Breast epithelium (tissue), 4 donors: Measurements from ENCODE around the gene NLRP9. TPM values are rescaled to one million over a fixed set of nuclear protein-coding genes. Genes with fewer than 3 reads are reported as not detected.
A peak's percentile ranks its signal among the peaks of the same experiment; 100 is the strongest.

ENCODE experiments used
- DNase-seq, 2 donors: peaks; one replicate each; pipeline ENCODE4 v3.0.0-alpha.2; 2019; ENCODE audit warnings: low spot score in 2 of 2
- H3K27ac ChIP-seq, 2 donors: fragments of 200-600 bp; sonication (generic) in 1 of 2; one replicate each; pipeline ENCODE4 v1.5.1; 2016 to 2019; ENCODE audit warnings: mild to moderate bottlenecking in 1 of 2
- H3K27me3 ChIP-seq, 2 donors: fragments of 200-600 bp; sonication (generic) in 1 of 2; one replicate each; pipeline versions ENCODE4 v1.5.1 to v1.6.0; 2017 to 2019; ENCODE audit warnings: control low read depth in 1 of 2, mild to moderate bottlenecking in 1 of 2
- H3K36me3 ChIP-seq: fragments of 200-600 bp; one replicate; pipeline ENCODE4 v1.5.1; 2019
- H3K4me1 ChIP-seq, 2 donors: fragments of 200-600 bp; sonication (generic); one replicate each; pipeline ENCODE4 v1.5.1; 2016 to 2019; ENCODE audit warnings: control low read depth in 1 of 2
- H3K4me3 ChIP-seq, 3 donors: fragments of 200-600 bp; sonication (generic); 1 replicate in 2 of 3; 2 replicates in 1 of 3; pipeline ENCODE4 v1.5.1; 2016 to 2019; ENCODE audit warnings: mild to moderate bottlenecking in 3 of 3, moderate library complexity in 2 of 3
- H3K9me3 ChIP-seq, 2 donors: fragments of 200-600 bp; sonication (generic) in 1 of 2; one replicate each; pipeline ENCODE4 v1.5.1; 2016 to 2019; ENCODE audit warnings: control low read depth in 1 of 2
- CTCF ChIP-seq, 3 donors: fragments of 450-650 bp; IDR thresholded peaks; one replicate each; pipeline ENCODE4 v1.5.1; 2016 to 2017; ENCODE audit warnings: antibody characterized with exemption in 3 of 3, mild to moderate bottlenecking in 3 of 3, moderate library complexity in 3 of 3
- POLR2A ChIP-seq: fragments of 450-650 bp; IDR thresholded peaks from one replicate; pipeline ENCODE4 v1.6.1; 2016; ENCODE audit warnings: antibody characterized with exemption, mild to moderate bottlenecking, moderate library complexity
- POLR2AphosphoS5 ChIP-seq, 3 donors: sonication (generic); formaldehyde crosslinking; IDR thresholded peaks; one replicate each; pipeline ENCODE4 v1.6.1; 2017; ENCODE audit warnings: antibody characterized with exemption in 3 of 3
- intact Hi-C: fragments of 100-400 bp; cut with DNase I; formaldehyde crosslinking; loops from one replicate; pipeline ENCODE4 v1.15.1; 2023; ENCODE audit warnings: low total_unique reads
- total RNA-seq, 3 donors: library from RNA; depleted of rRNA; stranded (reverse); fragments of >200 nt; gene quantifications; one replicate each; pipeline ENCODE4 v1.1.0, GENCODE V29; 2016

Gene NLRP9
- total RNA-seq, 3 donors from 2014 or later, result not detected

- no peaks in the 10 kb centered on the region for H3K4me1 ChIP-seq
- intact Hi-C loops, result no loop called here
- H3K27me3 ChIP-seq, result no peaks in the 10 kb centered on the region
- peak in 1 of 2 donors; percentile 31 for DNase-seq
- H3K27ac ChIP-seq, result no peak overlapping the region
- no peak overlapping the region for H3K4me3 ChIP-seq
- peaks cover 7% of the 10 kb centered on the region for H3K36me3 ChIP-seq
- H3K9me3 ChIP-seq, result no peaks in the 10 kb centered on the region
- TF ChIP-seq CTCF (IDR thresholded peaks at IDR 0.05) (no peak), POLR2AphosphoS5 (IDR thresholded peaks at IDR 0.05) (no peak), POLR2A (no peak)
Observed at GRCh38 chr19:55690769-55691545, 47.2 kb downstream of the NLRP9 start.

- no peaks in the 10 kb centered on the region for H3K27me3 ChIP-seq
- peak in 1 of 2 donors; percentile 49 for DNase-seq
- no peaks in the 10 kb centered on the region for H3K9me3 ChIP-seq
- intact Hi-C loops, result no loop called here
- TF ChIP-seq CTCF (IDR thresholded peaks at IDR 0.05) (no peak), POLR2AphosphoS5 (IDR thresholded peaks at IDR 0.05) (no peak), POLR2A (no peak)
- H3K27ac ChIP-seq, result no peak overlapping the region
- H3K4me3 ChIP-seq, result no peak overlapping the region
- H3K4me1 ChIP-seq, result no peaks in the 10 kb centered on the region
- peaks cover 7% of the 10 kb centered on the region for H3K36me3 ChIP-seq
Observed at GRCh38 chr19:55690109-55690768, 48.0 kb downstream of the NLRP9 start.

DNA sequence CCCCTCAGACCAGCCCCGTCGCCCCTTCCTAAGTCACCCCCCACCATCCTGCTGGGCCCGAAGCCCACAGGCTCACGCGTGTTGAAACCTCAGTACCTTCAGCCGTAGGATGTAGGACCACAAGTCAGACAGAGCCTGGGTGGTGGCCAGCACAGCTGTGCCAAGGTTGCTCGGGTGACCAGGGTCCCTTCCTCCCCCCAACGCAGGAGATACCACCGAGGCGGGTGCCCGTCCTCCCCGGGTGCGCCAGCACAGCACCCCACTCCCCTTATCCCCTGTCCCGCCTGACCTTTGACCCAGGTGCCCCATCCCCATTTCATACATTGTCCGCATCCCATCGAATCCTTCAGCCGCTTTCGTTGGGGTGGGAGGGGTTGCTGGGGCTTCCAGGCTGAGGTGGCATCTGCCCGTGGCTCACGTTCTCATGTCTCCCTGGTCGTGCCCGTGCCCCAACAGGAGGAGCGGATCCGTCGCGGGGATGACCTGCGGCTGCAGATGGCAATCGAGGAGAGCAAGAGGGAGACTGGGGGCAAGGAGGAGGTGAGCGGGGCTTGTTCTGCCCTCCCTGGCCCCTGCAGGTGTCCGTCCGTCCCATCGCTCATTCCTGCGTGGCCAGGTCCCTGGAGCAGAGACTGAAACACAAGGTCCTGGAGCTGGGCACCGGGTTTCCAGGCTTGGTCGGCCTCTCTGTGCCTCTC lies 48.6 kb downstream of the NLRP9 start:
- Histone ChIP-seq H3K9me3 (no peaks in the 10 kb centered on the region), H3K4me3 (no peak overlapping the region), H3K4me1 (no peaks in the 10 kb centered on the region), H3K27me3 (no peaks in the 10 kb centered on the region), H3K27ac (no peak overlapping the region), H3K36me3 (peaks cover 7% of the 10 kb centered on the region)
- no peak for TF ChIP-seq POLR2AphosphoS5 (IDR thresholded peaks at IDR 0.05)
- TF ChIP-seq CTCF (IDR thresholded peaks at IDR 0.05), result no peak
- TF ChIP-seq POLR2A, result no peak
- peak in 1 of 2 donors; percentile 37 for DNase-seq
- intact Hi-C loops, result no loop called here

DNA sequence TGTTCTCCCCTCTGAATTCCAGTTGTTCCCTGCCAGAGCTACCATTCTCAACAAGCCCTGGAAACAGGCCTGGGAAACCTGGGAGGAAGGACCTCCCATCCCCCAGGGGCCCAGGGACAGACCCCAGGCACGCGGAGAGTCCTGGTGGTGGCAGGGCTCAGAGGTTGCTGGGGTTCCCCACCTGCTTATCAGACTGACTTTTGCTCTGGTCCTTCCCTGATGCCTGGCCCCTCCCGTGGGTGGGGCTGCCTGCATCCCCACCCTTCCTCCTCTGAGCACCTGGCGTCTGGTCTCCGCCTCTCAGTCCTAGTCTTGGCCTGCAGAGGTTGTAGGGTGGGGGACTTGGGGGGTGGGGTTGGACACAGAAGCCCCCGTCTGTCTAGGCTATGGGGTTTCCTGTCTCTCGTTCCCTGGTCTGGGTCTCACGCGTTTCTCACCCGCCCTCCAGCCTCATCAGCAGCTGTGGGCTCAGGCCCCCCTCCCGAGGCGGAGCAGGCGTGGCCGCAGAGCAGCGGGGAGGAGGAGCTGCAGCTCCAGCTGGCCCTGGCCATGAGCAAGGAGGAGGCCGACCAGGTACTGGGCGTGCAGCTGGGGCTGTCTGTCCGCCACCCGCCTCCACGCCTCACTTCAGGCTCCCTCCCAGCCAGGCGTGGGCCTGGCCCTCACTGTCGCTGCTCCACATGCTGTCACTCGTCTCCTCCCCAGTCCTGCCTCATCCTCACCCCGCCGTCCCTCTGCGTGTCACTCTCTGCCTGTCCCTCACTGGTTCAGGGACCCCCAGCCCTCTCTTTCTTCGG lies 49.6 kb downstream of the NLRP9 start:
- intact Hi-C loops, result no loop called here
- H3K9me3 ChIP-seq, result no peaks in the 10 kb centered on the region
- no peak overlapping the region for H3K4me3 ChIP-seq
- H3K27me3 ChIP-seq, result no peaks in the 10 kb centered on the region
- TF ChIP-seq CTCF (IDR thresholded peaks at IDR 0.05), result no peak
- peaks cover 7% of the 10 kb centered on the region for H3K36me3 ChIP-seq
- no peaks in the 10 kb centered on the region for H3K4me1 ChIP-seq
- no peak for DNase-seq
- no peak overlapping the region for H3K27ac ChIP-seq
